Rectal smooth muscle tissue (tissue), 1 donor: ENCODE measurements around the gene GPRC5B.

Experiments used
- H3K27ac ChIP-seq: one replicate; pipeline ENCODE4 v1.7.0; 2013; ENCODE audit warnings: low read depth, low read length, inconsistent platforms
- H3K27me3 ChIP-seq: one replicate; pipeline ENCODE4 v1.7.0; 2013; ENCODE audit warnings: low read length; ENCODE audit not compliant: control insufficient read depth, insufficient read depth
- H3K36me3 ChIP-seq: one replicate; pipeline ENCODE4 v1.7.0; 2013; ENCODE audit warnings: low read length; ENCODE audit not compliant: control insufficient read depth, insufficient read depth
- H3K4me1 ChIP-seq: one replicate; pipeline ENCODE4 v1.7.0; 2013; ENCODE audit warnings: low read length; ENCODE audit not compliant: control insufficient read depth, insufficient read depth
- H3K4me3 ChIP-seq: one replicate; pipeline ENCODE4 v1.7.0; 2013; ENCODE audit warnings: low read length
- H3K9ac ChIP-seq: one replicate; pipeline ENCODE4 v1.7.0; 2013; ENCODE audit warnings: low read length

GPRC5B gene

GRCh38 chr16:19876501-19877059 is 8.1 kb downstream of the GPRC5B start:
- peaks cover 2% of the 10 kb centered on the region for H3K27me3 ChIP-seq
- H3K36me3 ChIP-seq: no peaks in the 10 kb centered on the region
- no peak overlapping the region for H3K27ac ChIP-seq
- no peaks in the 10 kb centered on the region for H3K4me1 ChIP-seq
- no peak overlapping the region for H3K4me3 ChIP-seq
- no peak overlapping the region for H3K9ac ChIP-seq

GRCh38 chr16:19875900-19876299 is 8.7 kb downstream of the GPRC5B start:
- Histone ChIP-seq H3K27me3 (peaks cover 2% of the 10 kb centered on the region), H3K4me3 (no peak overlapping the region), H3K36me3 (no peaks in the 10 kb centered on the region), H3K4me1 (no peaks in the 10 kb centered on the region), H3K27ac (no peak overlapping the region), H3K9ac (no peak overlapping the region)

GRCh38 chr16:19874851-19875546 is 9.6 kb downstream of the GPRC5B start:
- Histone ChIP-seq H3K4me3 (no peak overlapping the region), H3K27me3 (peaks cover 2% of the 10 kb centered on the region), H3K9ac (no peak overlapping the region), H3K4me1 (no peaks in the 10 kb centered on the region), H3K27ac (no peak overlapping the region), H3K36me3 (no peaks in the 10 kb centered on the region)

- no peak overlapping the region for H3K9ac ChIP-seq
- no peak overlapping the region for H3K27ac ChIP-seq
- no peaks in the 10 kb centered on the region for H3K36me3 ChIP-seq
- peaks cover 2% of the 10 kb centered on the region for H3K27me3 ChIP-seq
- H3K4me1 ChIP-seq: no peaks in the 10 kb centered on the region
- no peak overlapping the region for H3K4me3 ChIP-seq
These were observed 10.6 kb downstream of the GPRC5B start for GRCh38 chr16:19874026-19874425.

- Histone ChIP-seq H3K4me3 (no peak overlapping the region), H3K36me3 (no peaks in the 10 kb centered on the region), H3K9ac (no peak overlapping the region), H3K27me3 (peaks cover 2% of the 10 kb centered on the region), H3K4me1 (no peaks in the 10 kb centered on the region), H3K27ac (no peak overlapping the region)
These were observed 11.7 kb downstream of the GPRC5B start for GRCh38 chr16:19872935-19873334.

- Histone ChIP-seq H3K27ac (no peak overlapping the region), H3K4me3 (no peak overlapping the region), H3K27me3 (peaks cover 2% of the 10 kb centered on the region), H3K4me1 (no peaks in the 10 kb centered on the region), H3K9ac (no peak overlapping the region), H3K36me3 (no peaks in the 10 kb centered on the region)
These were observed 12.3 kb downstream of the GPRC5B start for GRCh38 chr16:19872179-19872863.

GRCh38 chr16:19871721-19872120 is 12.9 kb downstream of the GPRC5B start:
- Histone ChIP-seq H3K4me1 (no peaks in the 10 kb centered on the region), H3K27me3 (peaks cover 2% of the 10 kb centered on the region), H3K27ac (no peak overlapping the region), H3K36me3 (no peaks in the 10 kb centered on the region), H3K9ac (no peak overlapping the region), H3K4me3 (no peak overlapping the region)

- H3K9ac ChIP-seq: no peak overlapping the region
- H3K36me3 ChIP-seq: no peaks in the 10 kb centered on the region
- H3K4me1 ChIP-seq: no peaks in the 10 kb centered on the region
- H3K27ac ChIP-seq: no peak overlapping the region
- no peaks in the 10 kb centered on the region for H3K27me3 ChIP-seq
- H3K4me3 ChIP-seq: no peak overlapping the region
These were observed 16.2 kb downstream of the GPRC5B start for GRCh38 chr16:19868421-19868820.

- H3K27me3 ChIP-seq: no peaks in the 10 kb centered on the region
- H3K9ac ChIP-seq: no peak overlapping the region
- H3K36me3 ChIP-seq: no peaks in the 10 kb centered on the region
- H3K4me3 ChIP-seq: no peak overlapping the region
- H3K27ac ChIP-seq: no peak overlapping the region
- H3K4me1 ChIP-seq: peaks cover 4% of the 10 kb centered on the region
These were observed 20.1 kb downstream of the GPRC5B start for GRCh38 chr16:19864566-19864965.

GRCh38 chr16:19863990-19864389 is 20.7 kb downstream of the GPRC5B start:
- no peaks in the 10 kb centered on the region for H3K27me3 ChIP-seq
- H3K27ac ChIP-seq: no peak overlapping the region
- peaks cover 4% of the 10 kb centered on the region for H3K4me1 ChIP-seq
- no peaks in the 10 kb centered on the region for H3K36me3 ChIP-seq
- H3K4me3 ChIP-seq: no peak overlapping the region
- no peak overlapping the region for H3K9ac ChIP-seq

GRCh38 chr16:19861811-19862327 is 22.8 kb downstream of the GPRC5B start:
- no peak overlapping the region for H3K4me3 ChIP-seq
- peaks cover 4% of the 10 kb centered on the region for H3K4me1 ChIP-seq
- H3K27me3 ChIP-seq: no peaks in the 10 kb centered on the region
- H3K36me3 ChIP-seq: no peaks in the 10 kb centered on the region
- H3K9ac ChIP-seq: no peak overlapping the region
- no peak overlapping the region for H3K27ac ChIP-seq

- no peaks in the 10 kb centered on the region for H3K27me3 ChIP-seq
- no peak overlapping the region for H3K4me3 ChIP-seq
- peaks cover 4% of the 10 kb centered on the region for H3K4me1 ChIP-seq
- no peak overlapping the region for H3K9ac ChIP-seq
- no peak overlapping the region for H3K27ac ChIP-seq
- H3K36me3 ChIP-seq: no peaks in the 10 kb centered on the region
These were observed 23.5 kb downstream of the GPRC5B start for GRCh38 chr16:19861133-19861532.
